ENCODE measurements around the gene ZNF556. TPM values are rescaled to one million over a fixed set of nuclear protein-coding genes. Genes with fewer than 3 reads are reported as not detected.

Gene ZNF556
- total RNA-seq, 3 donors from 2014 or later: 0.15 to 0.33 TPM; not detected in 1

DNA sequence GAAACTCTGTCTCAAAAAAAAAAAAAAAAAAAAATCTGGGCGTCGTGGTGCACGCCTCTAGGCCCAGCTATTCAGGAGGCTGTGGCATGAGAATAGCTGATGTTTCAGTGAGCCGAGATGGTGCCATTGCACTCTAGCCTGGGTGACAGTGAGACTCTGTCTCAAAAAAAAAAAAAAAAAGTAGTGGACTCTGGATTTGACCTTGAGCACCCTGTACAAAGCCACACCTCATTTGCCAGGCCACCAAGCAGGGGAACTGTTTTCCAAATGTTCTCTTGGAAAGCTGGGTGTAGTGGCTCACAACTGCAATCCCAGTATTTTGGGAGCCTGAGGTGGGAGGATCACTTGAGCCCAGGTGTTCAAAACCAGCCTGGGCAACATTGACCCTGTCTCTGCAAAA lies 29.7 kb upstream of the ZNF556 start:
- DNase-seq (ENCODE audit: low spot score in 2 of 2): no peak
- Histone ChIP-seq H3K9me3 (peaks cover 45 to 56% of the 10 kb centered on the region in 2 donors), H3K27ac (no peak overlapping the region), H3K27me3 (no peaks in the 10 kb centered on the region), H3K4me1 (no peaks in the 10 kb centered on the region), H3K36me3 (peaks cover 14% of the 10 kb centered on the region), H3K4me3 (no peak overlapping the region)
- intact Hi-C loops (cut with DNase I; ENCODE audit: low total_unique reads): no loop called here
- TF ChIP-seq POLR2AphosphoS5 (IDR thresholded peaks at IDR 0.05) (no peak), POLR2A (IDR thresholded peaks at IDR 0.05) (no peak)
- TF ChIP-seq, protein P1, sequence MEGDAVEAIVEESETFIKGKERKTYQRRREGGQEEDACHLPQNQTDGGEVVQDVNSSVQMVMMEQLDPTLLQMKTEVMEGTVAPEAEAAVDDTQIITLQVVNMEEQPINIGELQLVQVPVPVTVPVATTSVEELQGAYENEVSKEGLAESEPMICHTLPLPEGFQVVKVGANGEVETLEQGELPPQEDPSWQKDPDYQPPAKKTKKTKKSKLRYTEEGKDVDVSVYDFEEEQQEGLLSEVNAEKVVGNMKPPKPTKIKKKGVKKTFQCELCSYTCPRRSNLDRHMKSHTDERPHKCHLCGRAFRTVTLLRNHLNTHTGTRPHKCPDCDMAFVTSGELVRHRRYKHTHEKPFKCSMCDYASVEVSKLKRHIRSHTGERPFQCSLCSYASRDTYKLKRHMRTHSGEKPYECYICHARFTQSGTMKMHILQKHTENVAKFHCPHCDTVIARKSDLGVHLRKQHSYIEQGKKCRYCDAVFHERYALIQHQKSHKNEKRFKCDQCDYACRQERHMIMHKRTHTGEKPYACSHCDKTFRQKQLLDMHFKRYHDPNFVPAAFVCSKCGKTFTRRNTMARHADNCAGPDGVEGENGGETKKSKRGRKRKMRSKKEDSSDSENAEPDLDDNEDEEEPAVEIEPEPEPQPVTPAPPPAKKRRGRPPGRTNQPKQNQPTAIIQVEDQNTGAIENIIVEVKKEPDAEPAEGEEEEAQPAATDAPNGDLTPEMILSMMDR (IDR thresholded peaks at IDR 0.05): no peak

DNA sequence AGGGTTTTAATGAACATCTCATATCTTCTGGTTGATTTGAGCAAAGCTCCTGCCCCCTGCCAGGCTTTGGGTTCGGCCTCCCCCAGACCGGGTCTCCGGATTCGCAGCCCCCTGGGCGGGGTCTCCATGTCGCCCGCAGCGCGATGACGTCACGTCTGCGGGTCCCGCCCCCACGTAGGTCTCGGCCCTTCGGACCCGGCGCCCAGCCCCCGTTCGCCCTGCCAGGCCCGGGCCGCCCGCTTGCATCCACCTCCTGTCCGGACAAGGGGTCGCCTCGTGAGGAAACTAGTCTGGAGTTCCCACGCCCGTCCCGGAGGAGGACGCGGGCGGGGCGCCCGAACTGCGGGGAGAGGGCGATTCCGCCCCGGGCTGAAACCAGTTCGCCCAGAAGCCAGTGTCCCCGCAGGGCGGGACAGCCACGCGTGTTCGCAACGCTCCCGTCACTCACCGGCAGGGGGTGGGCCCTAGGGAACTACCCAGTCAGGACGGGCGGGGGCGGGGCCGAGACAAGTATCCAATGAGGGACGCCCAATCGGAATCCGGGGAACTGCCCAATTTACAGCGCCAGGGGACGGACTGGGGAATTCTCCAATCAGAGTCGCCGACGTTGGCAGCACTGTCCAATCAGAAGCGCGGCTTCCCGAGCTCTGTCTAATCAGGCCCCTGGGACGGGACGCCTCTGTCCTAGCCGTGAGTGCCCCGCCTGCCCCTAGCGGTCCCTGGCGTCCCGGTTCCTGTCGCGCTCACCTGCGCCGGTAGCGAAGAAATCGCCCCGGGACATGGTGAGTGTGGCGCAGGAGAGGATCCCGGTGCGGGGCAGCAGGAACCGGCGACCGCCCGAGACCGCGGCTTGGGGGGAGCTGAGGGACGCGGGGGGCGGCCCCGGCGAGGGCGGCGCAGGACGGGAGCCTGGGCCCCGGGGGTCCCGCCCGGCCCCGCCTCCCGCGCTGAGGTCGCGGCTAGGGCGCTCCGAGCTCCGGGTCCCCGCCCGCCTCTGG lies 26.0 kb upstream of the ZNF556 start, which contains the start of gene ZNF555:
ZNF555 (plus strand) TSS at position 682 of the 998 bp plus-strand sequence; CDS start at position 780, 98 bp downstream.
- Histone ChIP-seq H3K4me1 (no peaks in the 10 kb centered on the region), H3K27me3 (no peaks in the 10 kb centered on the region), H3K27ac (peak within 1 kb of the TSS; percentile 94 to 96), H3K36me3 (no peaks in the 10 kb centered on the region), H3K4me3 (peak within 1 kb of the TSS; percentile 63 to 99 (median 99)), H3K9me3 (peaks cover 8 to 19% of the 10 kb centered on the region in 2 donors)
- TF ChIP-seq POLR2A (IDR thresholded peaks at IDR 0.05): no peak
- TF ChIP-seq, protein P1 (IDR thresholded peaks at IDR 0.05): peak; percentile 60 to 75 (median 61)
- peak; percentile 73 to 82 (median 81) for TF ChIP-seq POLR2AphosphoS5 (IDR thresholded peaks at IDR 0.05)
- peak; percentile 100 for DNase-seq (ENCODE audit: low spot score in 2 of 2)
- intact Hi-C loops (cut with DNase I; ENCODE audit: low total_unique reads): no loop called here

DNA sequence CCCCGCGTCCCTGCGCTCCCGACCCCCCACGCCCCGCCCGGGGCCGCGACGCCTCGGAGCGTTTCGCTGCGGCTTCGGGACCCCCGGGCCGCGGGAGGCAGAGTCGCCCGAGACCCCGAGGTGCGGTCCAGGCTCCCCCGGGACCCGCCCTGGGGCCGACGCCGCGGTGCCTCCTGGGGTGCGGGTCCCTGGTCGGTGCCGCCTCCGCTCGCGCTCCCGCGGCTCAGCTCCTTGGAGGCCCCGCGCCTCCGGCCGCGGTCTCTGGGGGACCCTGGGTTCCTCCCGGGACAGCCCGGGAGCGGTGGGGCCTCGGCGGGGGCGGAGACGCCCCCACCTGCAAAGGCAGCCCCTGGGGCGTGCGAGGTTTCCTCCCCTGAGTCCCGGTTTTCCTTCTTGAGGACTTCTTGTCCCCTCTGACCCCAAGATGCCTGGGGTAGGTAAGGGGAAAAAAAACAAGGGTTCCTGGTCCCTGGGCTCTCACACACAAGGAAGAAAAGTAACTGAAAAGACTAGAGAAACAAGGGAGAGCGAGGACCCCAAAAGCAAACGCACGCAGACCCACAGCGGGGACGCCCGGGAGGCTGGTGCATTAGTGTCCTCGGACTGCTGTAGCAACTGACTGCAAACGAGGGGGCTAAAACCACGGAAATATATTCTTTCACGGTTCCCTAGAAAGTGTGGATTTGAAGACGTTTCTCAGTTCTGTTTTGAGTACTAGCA lies 25.1 kb upstream of the ZNF556 start:
- peak overlapping the region; percentile 94 to 96 for H3K27ac ChIP-seq
- DNase-seq (ENCODE audit: low spot score in 2 of 2): no peak
- peaks cover 3 to 12% of the 10 kb centered on the region in 2 donors for H3K9me3 ChIP-seq
- intact Hi-C loops (cut with DNase I; ENCODE audit: low total_unique reads): no loop called here
- no peaks in the 10 kb centered on the region for H3K27me3 ChIP-seq
- no peaks in the 10 kb centered on the region for H3K4me1 ChIP-seq
- peak overlapping the region; percentile 63 to 99 (median 99) for H3K4me3 ChIP-seq
- TF ChIP-seq, protein P1 (IDR thresholded peaks at IDR 0.05): no peak
- TF ChIP-seq POLR2A (IDR thresholded peaks at IDR 0.05) (no peak), POLR2AphosphoS5 (IDR thresholded peaks at IDR 0.05) (no peak)
- no peaks in the 10 kb centered on the region for H3K36me3 ChIP-seq

DNA sequence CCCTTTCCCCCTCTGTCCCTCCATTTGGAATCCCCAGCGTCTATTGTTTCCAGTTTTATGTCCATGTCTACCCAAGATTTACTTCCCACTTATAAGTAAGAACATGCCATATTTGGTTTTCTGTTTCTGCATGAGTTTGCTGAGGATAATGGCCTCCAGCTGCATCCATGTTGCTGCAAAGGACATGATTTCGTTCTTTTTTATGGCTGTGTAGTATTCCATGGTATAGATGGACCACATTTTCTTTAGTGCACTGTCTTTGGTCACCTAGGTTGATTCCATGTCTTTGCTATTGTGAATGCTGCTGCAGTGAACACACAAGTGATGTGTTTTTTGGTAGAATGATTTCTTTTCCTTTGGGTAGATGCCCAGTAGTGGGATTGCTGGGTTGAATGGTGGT lies 22.0 kb upstream of the ZNF556 start:
- H3K36me3 ChIP-seq: no peaks in the 10 kb centered on the region
- intact Hi-C loops (cut with DNase I; ENCODE audit: low total_unique reads): no loop called here

More for the DNA sequence above, 22.0 kb upstream of the ZNF556 start:
- no peak for DNase-seq (ENCODE audit: low spot score in 2 of 2)
- Histone ChIP-seq H3K4me3 (no peak overlapping the region), H3K9me3 (peaks cover 24 to 31% of the 10 kb centered on the region in 2 donors), H3K27ac (no peak overlapping the region), H3K27me3 (no peaks in the 10 kb centered on the region), H3K4me1 (no peaks in the 10 kb centered on the region)
- TF ChIP-seq, protein P1 (IDR thresholded peaks at IDR 0.05): no peak
- no peak for TF ChIP-seq POLR2AphosphoS5 (IDR thresholded peaks at IDR 0.05)
- no peak for TF ChIP-seq POLR2A (IDR thresholded peaks at IDR 0.05)

Measured in breast epithelium (tissue), 4 donors.